Glomerular visceral epithelial cell (primary cell): ENCODE results near the gene SPTAN1.
"Not testable (repeated sequence)": the region's sequence is repeated elsewhere in the genome, so short reads cannot be mapped to it uniquely, and the experiment has no call there.

Experiments used
- DNase-seq: peaks from one replicate; pipeline ENCODE4 v3.0.0-alpha.2; 2016; ENCODE audit errors: extremely low spot score

SPTAN1 gene

GRCh38 chr9:128632066-128632465, 79.7 kb downstream of the SPTAN1 start:
- DNase-seq: no peak

DNA sequence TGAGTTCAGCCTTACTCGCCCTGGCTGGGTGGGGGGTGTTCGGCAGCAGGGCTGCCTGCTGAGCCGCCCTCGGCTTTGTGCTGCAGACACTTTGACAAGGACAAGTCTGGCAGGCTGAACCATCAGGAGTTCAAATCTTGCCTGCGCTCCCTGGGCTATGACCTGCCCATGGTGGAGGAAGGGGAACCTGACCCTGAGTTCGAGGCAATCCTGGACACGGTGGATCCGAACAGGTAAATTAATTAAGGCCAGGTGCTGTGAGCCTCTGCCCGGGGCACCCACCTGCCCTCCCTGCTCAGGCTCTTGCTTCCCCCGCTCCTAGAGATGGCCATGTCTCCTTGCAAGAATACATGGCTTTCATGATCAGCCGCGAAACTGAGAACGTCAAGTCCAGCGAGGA, 80.1 kb downstream of the SPTAN1 start:
- DNase-seq: no peak

- no peak for DNase-seq
These were observed 80.7 kb downstream of the SPTAN1 start for GRCh38 chr9:128633057-128633456.

GRCh38 chr9:128633601-128634000, 81.2 kb downstream of the SPTAN1 start:
- DNase-seq: no peak

GRCh38 chr9:128634111-128634510, 81.7 kb downstream of the SPTAN1 start:
- no peak for DNase-seq

DNA sequence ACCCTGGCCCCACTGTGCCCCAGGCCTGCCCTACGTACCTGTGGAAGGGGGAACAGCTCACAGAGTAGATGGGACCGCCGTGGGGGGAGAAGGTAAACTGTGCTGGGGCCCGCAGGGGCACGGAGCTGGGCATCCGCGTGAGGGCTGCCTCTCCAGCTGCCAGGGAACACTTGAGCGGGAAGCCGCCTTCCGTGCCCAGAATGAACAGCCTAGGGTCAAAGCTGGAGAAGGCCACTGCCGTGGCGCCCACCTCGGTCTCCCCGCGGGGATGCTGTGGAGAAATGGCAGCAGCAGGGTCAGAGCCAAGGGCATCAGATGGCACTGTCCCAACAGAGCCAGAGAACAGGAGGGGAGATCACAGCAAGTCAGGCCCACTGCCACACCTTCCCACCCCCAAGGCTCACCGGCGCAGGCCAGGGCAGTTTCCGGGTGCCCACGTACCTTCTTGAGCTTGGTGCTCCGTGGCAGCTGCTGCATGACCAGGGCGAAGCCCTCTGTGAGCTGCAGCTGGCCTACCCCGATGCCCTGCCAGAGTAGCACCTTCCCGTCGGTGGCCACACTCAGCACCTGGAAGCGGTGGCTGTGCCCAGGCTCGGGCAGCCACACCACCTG, 82.4 kb downstream of the SPTAN1 start:
- DNase-seq: no peak

- DNase-seq: peak; percentile 98
These were observed 83.1 kb downstream of the SPTAN1 start for GRCh38 chr9:128635266-128636023.

DNA sequence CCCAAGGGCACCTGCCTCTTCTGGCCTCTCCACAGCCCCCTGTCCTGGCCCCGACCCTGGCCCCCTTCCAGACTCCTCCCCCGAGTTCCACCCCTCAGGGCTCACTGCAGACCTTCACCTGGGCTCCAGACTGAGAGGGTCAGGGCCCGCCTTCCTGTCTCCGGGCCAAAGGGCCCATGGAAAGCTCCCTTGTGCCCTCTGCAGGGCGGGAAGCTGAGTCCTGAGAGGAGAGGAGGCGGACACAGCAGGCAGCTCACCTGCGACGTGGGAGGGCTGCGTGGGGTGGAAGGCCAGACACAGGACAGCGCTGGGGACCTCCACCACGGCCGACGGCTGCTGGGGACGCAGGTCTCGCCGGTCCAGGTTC, 83.6 kb downstream of the SPTAN1 start:
- peak; percentile 72 for DNase-seq

DNA sequence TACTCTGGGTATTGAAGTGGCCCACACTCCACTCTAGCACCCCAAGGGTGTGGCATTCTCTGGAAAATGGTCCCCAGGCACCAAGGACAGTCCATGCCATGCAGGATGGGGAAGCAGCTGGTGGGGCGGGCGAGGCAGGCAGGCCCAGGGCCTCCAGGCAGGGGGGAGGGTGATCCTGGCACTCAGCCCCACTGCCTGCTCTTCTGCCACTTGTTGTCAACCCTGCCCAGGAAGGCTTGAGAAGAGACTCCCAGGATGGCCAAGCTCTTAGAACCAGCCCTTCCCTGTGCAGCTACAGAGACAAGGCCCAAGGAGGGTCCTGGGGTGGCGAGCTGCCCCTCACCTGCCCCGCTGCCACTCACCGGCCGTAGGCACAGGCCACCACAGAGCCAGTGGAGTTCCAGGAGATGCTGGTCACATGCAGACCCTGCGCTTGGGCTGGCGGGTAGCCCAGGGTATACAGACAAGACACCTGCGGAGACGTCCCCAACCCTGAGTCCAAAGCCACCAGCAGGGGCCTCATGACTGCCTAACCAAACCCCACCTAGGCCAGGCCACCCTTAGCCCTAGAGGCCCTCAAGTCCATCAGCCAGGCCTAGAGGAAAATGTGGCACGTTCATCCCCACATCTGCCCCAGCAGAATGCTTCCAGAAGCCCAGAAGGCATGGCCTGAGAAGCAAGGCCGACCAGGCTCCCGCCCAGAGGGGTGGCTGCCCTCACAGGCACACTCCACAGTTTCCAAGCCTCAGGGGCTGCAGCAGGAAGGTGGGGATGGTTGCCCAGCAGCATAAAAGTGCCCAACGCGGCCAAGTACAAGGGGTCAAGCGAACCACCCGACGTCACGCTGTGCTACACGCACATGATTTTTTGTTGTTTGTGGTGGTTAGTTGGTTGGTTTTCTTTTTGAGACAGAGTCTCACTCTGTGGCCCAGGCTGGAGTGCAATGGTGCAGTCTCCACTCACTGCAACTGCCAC, 84.5 kb downstream of the SPTAN1 start:
- DNase-seq: no peak

DNA sequence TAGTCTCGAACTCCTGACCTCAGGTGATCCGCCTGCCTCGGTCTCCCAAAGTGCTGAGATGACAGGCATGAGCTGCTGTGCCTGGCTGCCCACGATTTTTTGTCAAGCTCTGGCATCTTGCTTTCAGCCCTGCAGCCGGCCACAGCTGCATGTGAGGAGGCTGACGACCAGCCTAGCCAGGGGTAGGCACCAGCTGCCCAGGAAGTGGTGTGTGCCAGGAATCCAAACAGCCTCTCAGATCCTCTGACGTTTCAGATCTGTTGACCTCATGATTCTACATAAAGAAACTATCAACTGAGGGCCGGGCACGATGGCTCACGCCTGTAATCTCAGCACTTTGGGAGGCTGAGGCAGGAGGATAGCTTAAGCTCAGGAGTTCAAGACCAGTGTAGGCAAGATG, 85.3 kb downstream of the SPTAN1 start:
- no peak for DNase-seq

GRCh38 chr9:128638580-128638979, 86.2 kb downstream of the SPTAN1 start:
- no peak for DNase-seq

GRCh38 chr9:128640603-128641002, 88.2 kb downstream of the SPTAN1 start:
- DNase-seq: no peak

- DNase-seq: no peak
These were observed 90.4 kb downstream of the SPTAN1 start for GRCh38 chr9:128642675-128643245.

DNA sequence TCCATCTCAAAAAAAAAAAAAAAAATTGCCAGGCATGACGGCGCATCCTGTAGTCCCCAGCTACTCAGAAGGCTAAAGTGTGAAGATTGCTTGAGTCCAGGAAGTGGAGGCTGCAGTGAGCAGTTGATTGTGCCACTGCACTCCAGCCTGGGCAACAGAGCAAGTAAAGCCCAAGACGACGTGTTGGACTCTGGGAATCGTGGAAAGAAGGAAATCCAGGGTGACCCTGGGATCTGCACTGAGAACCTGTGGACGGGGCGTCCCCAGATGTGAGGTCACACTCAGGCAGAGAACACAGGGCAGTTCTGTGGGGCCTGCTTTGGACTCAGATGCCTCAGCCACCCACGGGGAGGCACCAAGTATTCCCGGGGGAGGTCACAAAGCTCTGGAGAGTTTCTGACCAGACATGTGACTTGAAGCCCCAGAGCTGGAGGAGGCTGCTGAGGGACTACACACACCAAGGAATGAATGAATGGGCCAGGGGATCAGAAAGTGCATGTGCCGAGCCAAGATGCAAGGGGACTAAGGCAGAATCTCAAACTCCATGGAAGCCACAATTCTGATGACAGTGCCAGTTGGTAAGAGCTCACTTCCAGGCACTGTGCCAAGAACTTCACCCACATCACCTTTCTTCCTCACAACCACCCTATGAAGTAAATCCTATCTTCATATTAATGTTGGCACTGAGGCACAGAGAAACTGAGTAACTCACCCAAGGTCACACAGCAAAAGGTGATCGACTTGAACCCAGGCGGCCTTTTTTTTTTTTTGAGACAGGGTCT, 91.3 kb downstream of the SPTAN1 start:
- DNase-seq: no peak

DNA sequence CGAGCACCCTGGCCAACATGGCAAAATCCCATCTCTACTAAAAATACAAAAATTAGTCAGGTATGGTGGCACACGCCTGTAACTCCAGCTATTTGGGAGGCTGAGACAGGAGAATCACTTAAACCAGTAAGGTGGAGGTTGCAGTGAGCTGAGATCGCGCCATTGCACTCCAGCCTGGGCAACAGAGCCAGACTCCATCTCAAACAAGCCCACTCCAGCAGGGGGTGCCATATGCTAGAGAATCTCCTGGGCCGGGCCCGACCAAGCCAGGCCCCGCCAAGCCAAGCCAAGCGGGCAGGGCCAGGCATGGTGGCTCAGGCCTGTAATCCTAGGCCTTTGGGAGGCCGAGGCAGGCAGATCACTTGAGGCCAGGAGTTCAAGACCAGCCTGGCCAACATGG, 95.8 kb downstream of the SPTAN1 start:
- DNase-seq: not testable (repeated sequence)

GRCh38 chr9:128651798-128652197, 99.4 kb downstream of the SPTAN1 start:
- no peak for DNase-seq

DNA sequence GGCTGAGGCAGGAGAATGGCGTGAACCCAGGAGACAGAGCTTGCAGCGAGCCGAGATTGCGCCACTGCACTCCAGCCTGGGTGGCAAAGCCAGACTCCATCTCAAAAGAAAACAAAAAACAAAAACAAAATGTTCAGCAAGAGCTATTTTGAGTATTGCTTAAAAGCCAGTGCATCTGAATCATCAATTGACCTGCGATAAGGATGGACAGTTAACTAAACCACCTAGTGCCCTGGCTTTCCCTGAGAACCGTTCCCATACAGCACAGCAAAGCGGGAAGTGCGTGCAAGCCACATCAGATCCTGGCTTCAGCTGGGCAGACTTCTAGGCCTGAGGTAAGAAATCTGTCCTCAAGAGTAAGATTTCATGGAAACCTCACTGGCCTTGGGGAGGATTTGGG, 101.5 kb downstream of the SPTAN1 start:
- no peak for DNase-seq

- DNase-seq: no peak
These were observed 102.1 kb downstream of the SPTAN1 start for GRCh38 chr9:128654481-128654880.

- peak; percentile 86 for DNase-seq
These were observed 104.3 kb downstream of the SPTAN1 start, which contains the start of gene DYNC2I2 for GRCh38 chr9:128656416-128657343. TSS of gene DYNC2I2 (minus strand) at chr9:128656847. CDS start at chr9:128656726, 121 bp downstream.

DNA sequence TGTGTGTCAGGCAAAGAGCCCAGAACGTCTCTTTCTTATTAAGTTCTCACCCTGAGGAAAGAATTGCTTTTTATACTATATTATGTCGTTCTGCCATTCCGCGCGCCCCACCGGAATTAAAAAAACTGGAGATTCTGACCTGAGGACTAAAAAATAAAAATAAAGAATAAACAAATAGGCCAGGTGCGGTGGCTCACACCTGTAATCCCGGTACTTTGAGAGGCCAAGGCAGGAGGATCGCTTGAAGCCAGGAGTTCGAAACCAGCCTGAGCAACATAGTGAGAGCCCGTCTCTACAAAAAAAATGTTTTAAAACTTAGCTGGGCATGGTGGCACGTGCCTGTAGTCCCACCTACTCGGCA, 104.9 kb downstream of the SPTAN1 start:
- no peak for DNase-seq
